Parathyroid adenoma (tissue), 2 donors: ENCODE data around the gene THSD4.

Experiments used
- H2AFZ ChIP-seq: fragments of 300-600 bp; sonication (generic); one replicate; pipeline ENCODE4 v1.7.0; 2017; ENCODE audit warnings: antibody characterized with exemption, mild to moderate bottlenecking
- H3K27ac ChIP-seq: fragments of 300-600 bp; sonication (generic); one replicate; pipeline ENCODE4 v1.7.0; 2017
- H3K27me3 ChIP-seq: fragments of 300-600 bp; sonication (generic); one replicate; pipeline ENCODE4 v1.7.0; 2017; ENCODE audit warnings: low read length; ENCODE audit not compliant: control insufficient read depth, insufficient read depth
- H3K36me3 ChIP-seq: fragments of 300-600 bp; sonication (generic); one replicate; pipeline ENCODE4 v1.7.0; 2017; ENCODE audit warnings: low read length; ENCODE audit not compliant: control insufficient read depth, insufficient read depth
- H3K4me1 ChIP-seq: fragments of 300-600 bp; sonication (generic); one replicate; pipeline ENCODE4 v1.7.0; 2017; ENCODE audit warnings: control low read depth
- H3K4me2 ChIP-seq: fragments of 300-600 bp; sonication (generic); one replicate; pipeline ENCODE4 v1.7.0; 2017; ENCODE audit warnings: low read length
- H3K4me3 ChIP-seq: fragments of 300-600 bp; sonication (generic); one replicate; pipeline ENCODE4 v1.7.0; 2017; ENCODE audit warnings: low read depth, low read length
- H3K79me2 ChIP-seq: fragments of 300-600 bp; sonication (generic); one replicate; pipeline ENCODE4 v1.7.0; 2017; ENCODE audit warnings: control low read depth
- H3K9ac ChIP-seq: fragments of 300-600 bp; sonication (generic); one replicate; pipeline ENCODE4 v1.7.0; 2017; ENCODE audit warnings: mild to moderate bottlenecking
- H3K9me3 ChIP-seq: fragments of 300-600 bp; sonication (generic); one replicate; pipeline ENCODE4 v1.7.0; 2017; ENCODE audit warnings: low read length; ENCODE audit not compliant: control insufficient read depth
- TF ChIP-seq, protein P1 (sequence below): fragments of 300-600 bp; sonication (generic); IDR thresholded peaks from one replicate; pipeline ENCODE4 v1.7.0; 2017; ENCODE audit warnings: antibody characterized with exemption, mild to moderate bottlenecking
- donor health status: primary hyperparathyroidism.

THSD4 gene

DNA sequence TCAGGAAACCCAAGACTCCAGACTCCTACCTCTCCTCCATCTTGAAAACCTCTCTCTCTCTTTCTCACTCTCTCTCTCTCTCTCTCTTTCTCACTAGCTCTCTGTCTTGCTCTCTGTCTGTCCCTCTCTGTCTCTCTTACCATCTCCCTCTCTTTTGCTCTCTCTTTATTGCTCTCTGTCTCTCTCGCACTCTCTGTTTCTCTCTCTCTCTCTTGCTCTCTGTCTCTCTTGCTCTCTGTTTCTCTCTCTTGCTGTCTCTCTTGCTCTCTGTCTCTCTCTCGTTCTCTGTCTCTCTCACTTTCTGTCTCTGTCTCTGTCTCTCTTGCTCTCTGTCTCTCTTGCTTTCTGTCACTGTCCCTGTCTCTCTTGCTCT lies 620.1 kb downstream of the THSD4 start:
- no peak overlapping the region for H3K27ac ChIP-seq
- no peaks in the 10 kb centered on the region for H3K79me2 ChIP-seq
- no peaks in the 10 kb centered on the region for H3K36me3 ChIP-seq
- H3K27me3 ChIP-seq: no peaks in the 10 kb centered on the region
- TF ChIP-seq, protein P1, sequence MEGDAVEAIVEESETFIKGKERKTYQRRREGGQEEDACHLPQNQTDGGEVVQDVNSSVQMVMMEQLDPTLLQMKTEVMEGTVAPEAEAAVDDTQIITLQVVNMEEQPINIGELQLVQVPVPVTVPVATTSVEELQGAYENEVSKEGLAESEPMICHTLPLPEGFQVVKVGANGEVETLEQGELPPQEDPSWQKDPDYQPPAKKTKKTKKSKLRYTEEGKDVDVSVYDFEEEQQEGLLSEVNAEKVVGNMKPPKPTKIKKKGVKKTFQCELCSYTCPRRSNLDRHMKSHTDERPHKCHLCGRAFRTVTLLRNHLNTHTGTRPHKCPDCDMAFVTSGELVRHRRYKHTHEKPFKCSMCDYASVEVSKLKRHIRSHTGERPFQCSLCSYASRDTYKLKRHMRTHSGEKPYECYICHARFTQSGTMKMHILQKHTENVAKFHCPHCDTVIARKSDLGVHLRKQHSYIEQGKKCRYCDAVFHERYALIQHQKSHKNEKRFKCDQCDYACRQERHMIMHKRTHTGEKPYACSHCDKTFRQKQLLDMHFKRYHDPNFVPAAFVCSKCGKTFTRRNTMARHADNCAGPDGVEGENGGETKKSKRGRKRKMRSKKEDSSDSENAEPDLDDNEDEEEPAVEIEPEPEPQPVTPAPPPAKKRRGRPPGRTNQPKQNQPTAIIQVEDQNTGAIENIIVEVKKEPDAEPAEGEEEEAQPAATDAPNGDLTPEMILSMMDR: no peak
- H3K9ac ChIP-seq: no peak overlapping the region
- no peak overlapping the region for H3K4me2 ChIP-seq
- no peak overlapping the region for H3K4me3 ChIP-seq
- no peaks in the 10 kb centered on the region for H3K9me3 ChIP-seq
- H2AFZ ChIP-seq: no peak overlapping the region
- H3K4me1 ChIP-seq: no peaks in the 10 kb centered on the region

GRCh38 chr15:71736286-71736947 lies 621.1 kb downstream of the THSD4 start:
- Histone ChIP-seq H3K27ac (no peak overlapping the region), H2AFZ (no peak overlapping the region), H3K27me3 (no peaks in the 10 kb centered on the region), H3K36me3 (no peaks in the 10 kb centered on the region), H3K9ac (no peak overlapping the region), H3K4me3 (no peak overlapping the region), H3K9me3 (no peaks in the 10 kb centered on the region), H3K4me2 (no peak overlapping the region), H3K79me2 (no peaks in the 10 kb centered on the region), H3K4me1 (no peaks in the 10 kb centered on the region)
- TF ChIP-seq, protein P1: no peak

GRCh38 chr15:71737761-71738160 lies 622.5 kb downstream of the THSD4 start:
- Histone ChIP-seq H3K27ac (no peak overlapping the region), H3K27me3 (no peaks in the 10 kb centered on the region), H3K4me2 (no peak overlapping the region), H3K4me3 (no peak overlapping the region), H3K79me2 (no peaks in the 10 kb centered on the region), H3K4me1 (no peaks in the 10 kb centered on the region), H3K9me3 (no peaks in the 10 kb centered on the region), H3K9ac (no peak overlapping the region), H2AFZ (no peak overlapping the region), H3K36me3 (no peaks in the 10 kb centered on the region)
- TF ChIP-seq, protein P1: no peak

- Histone ChIP-seq H3K4me2 (no peak overlapping the region), H3K9me3 (no peaks in the 10 kb centered on the region), H3K4me1 (no peaks in the 10 kb centered on the region), H3K36me3 (no peaks in the 10 kb centered on the region), H2AFZ (no peak overlapping the region), H3K27ac (no peak overlapping the region), H3K9ac (no peak overlapping the region), H3K4me3 (no peak overlapping the region), H3K27me3 (no peaks in the 10 kb centered on the region), H3K79me2 (no peaks in the 10 kb centered on the region)
- TF ChIP-seq, protein P1: no peak
Observed at GRCh38 chr15:71739355-71739754, 624.1 kb downstream of the THSD4 start.

DNA sequence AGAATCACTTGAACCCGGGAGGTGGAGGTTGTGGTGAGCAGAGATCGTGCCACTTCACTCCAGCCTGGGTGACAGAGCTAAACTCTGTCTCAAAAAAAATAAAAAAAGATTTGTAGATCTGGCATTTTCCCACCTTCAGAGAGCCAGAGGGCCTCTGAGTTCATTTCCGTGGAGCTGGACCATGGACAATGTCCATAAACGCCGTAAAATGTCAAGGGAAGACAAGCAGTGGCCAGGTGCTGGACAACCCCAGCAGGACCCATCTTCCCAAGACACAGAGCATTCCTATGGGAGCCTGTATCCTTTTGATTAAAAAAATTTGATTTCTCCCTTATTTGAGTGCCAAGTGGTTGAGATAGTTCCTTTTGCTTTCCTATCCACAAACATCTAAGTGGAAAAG lies 627.7 kb downstream of the THSD4 start:
- Histone ChIP-seq H3K27ac (no peak overlapping the region), H3K4me2 (no peak overlapping the region), H3K4me1 (no peaks in the 10 kb centered on the region), H3K79me2 (no peaks in the 10 kb centered on the region), H3K9me3 (no peaks in the 10 kb centered on the region), H3K36me3 (no peaks in the 10 kb centered on the region), H3K4me3 (no peak overlapping the region), H3K9ac (no peak overlapping the region), H2AFZ (no peak overlapping the region), H3K27me3 (no peaks in the 10 kb centered on the region)
- TF ChIP-seq, protein P1: no peak
